BLaER1 (cell line): ENCODE data around the gene RNU11.
"Not testable (repeated sequence)": the region's sequence is repeated elsewhere in the genome, so short reads cannot be mapped to it uniquely, and the experiment has no call there.

Experiments
- H3K27ac ChIP-seq: shearing (Covaris generic); formaldehyde crosslinking; 2 replicates; pipeline ENCODE4 v1.8.1; 2022
- H3K27me3 ChIP-seq: shearing (Covaris generic); formaldehyde crosslinking; 2 replicates; pipeline ENCODE4 v1.8.1; 2022
- H3K36me3 ChIP-seq: shearing (Covaris generic); formaldehyde crosslinking; 2 replicates; pipeline ENCODE4 v1.8.1; 2022
- H3K4me1 ChIP-seq: shearing (Covaris generic); formaldehyde crosslinking; 2 replicates; pipeline ENCODE4 v1.8.1; 2022
- H3K4me2 ChIP-seq: shearing (Covaris generic); formaldehyde crosslinking; 2 replicates; pipeline ENCODE4 v1.8.1; 2022
- H3K4me3 ChIP-seq: shearing (Covaris generic); formaldehyde crosslinking; 2 replicates; pipeline ENCODE4 v1.8.1; 2022
- H3K9ac ChIP-seq: shearing (Covaris generic); formaldehyde crosslinking; 2 replicates; pipeline ENCODE4 v1.8.1; 2022
- H3K9me3 ChIP-seq: shearing (Covaris generic); formaldehyde crosslinking; 2 replicates; pipeline ENCODE4 v1.8.1; 2022
- H4K20me1 ChIP-seq: shearing (Covaris generic); formaldehyde crosslinking; 2 replicates; pipeline ENCODE4 v1.8.1; 2022
- Cebpa-rat ChIP-seq: shearing (Covaris generic); IDR thresholded peaks from 2 replicates; pipeline ENCODE4 v1.8.1; 2022

Gene RNU11

GRCh38 chr1:28682840-28683239, 34.4 kb downstream of the RNU11 start:
- Histone ChIP-seq H3K27ac (no peak overlapping the region), H3K36me3 (peaks cover 73% of the 10 kb centered on the region), H3K4me1 (peaks cover 24% of the 10 kb centered on the region), H3K9ac (no peak overlapping the region), H3K9me3 (no peaks in the 10 kb centered on the region), H4K20me1 (0 out of 2 replicates have a peak, but pooled peaks cover 16% of the 10 kb centered on the region), H3K4me3 (no peak overlapping the region), H3K4me2 (peak overlapping the region; percentile 44; the same call in 1 of the 2 replicates), H3K27me3 (no peaks in the 10 kb centered on the region)
- TF ChIP-seq Cebpa-rat = no peak

GRCh38 chr1:28684937-28685336, 36.5 kb downstream of the RNU11 start:
- no peak overlapping the region for H3K4me3 ChIP-seq
- H3K36me3 ChIP-seq = peaks cover 87% of the 10 kb centered on the region
- no peaks in the 10 kb centered on the region for H3K9me3 ChIP-seq
- H3K27ac ChIP-seq = no peak overlapping the region
- H4K20me1 ChIP-seq = 0 out of 2 replicates have a peak, but pooled peaks cover 16% of the 10 kb centered on the region
- H3K4me2 ChIP-seq = no peak overlapping the region
- H3K4me1 ChIP-seq = peaks cover 24% of the 10 kb centered on the region
- H3K27me3 ChIP-seq = no peaks in the 10 kb centered on the region
- no peak for TF ChIP-seq Cebpa-rat
- no peak overlapping the region for H3K9ac ChIP-seq

DNA sequence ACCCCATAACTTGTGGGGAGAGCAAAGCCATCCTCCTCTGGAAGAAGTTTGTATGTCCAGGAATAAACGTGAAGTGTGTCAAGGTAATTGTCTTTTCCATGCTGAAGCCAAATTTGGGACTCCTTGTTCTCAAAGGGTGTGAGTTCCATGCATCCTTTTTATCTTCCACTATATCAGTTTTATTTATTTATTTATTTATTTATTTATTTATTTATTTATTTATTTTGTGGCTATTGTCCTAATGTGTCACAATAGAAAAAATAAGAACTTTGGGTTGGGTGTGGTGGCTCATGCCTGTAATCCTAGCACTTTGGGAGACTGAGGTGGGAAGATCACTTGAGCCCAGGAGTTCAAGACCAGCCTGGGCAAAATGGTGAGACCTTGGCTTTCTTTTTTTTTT, 43.2 kb downstream of the RNU11 start:
- not testable (repeated sequence) for H3K27ac ChIP-seq, H4K20me1 ChIP-seq
- peaks cover 80% of the 10 kb centered on the region for H3K36me3 ChIP-seq

More for the DNA sequence above, 43.2 kb downstream of the RNU11 start:
- not testable (repeated sequence) for H3K4me1 ChIP-seq, H3K4me3 ChIP-seq, H3K4me2 ChIP-seq, H3K9ac ChIP-seq, H3K27me3 ChIP-seq, H3K9me3 ChIP-seq
